WTC11 (cell line): ENCODE measurements around the gene RHOB. TPM values are rescaled to one million over a fixed set of nuclear protein-coding genes. Genes with fewer than 3 reads are reported as not detected.

Source experiments
- ATAC-seq: fragments of 200-7000 bp; cut with Tn5 transposase; 2 replicates; pipeline ENCODE4 v1.10.0; 2021; ENCODE audit warnings: mild to moderate bottlenecking, moderate library complexity
- CTCF ChIA-PET: fragments of 300-600 bp; sonication (Branson Sonifier 250); formaldehyde crosslinking; loops from one replicate; lab custom pipeline; 2021; ENCODE audit warnings: antibody characterized with exemption; lab: Charles Lee
- POLR2A ChIA-PET: fragments of 350-600 bp; sonication (Branson Sonifier 250); formaldehyde crosslinking; loops from one replicate; lab custom pipeline; 2021; ENCODE audit warnings: antibody characterized with exemption; lab: Charles Lee
- DNase-seq: peaks from one replicate; pipeline ENCODE4 v3.0.0; 2021; ENCODE audit warnings: low spot score
- H3K27ac Mint-ChIP-seq: 2 replicates; pipeline ENCODE4 v1.8.0; 2021; ENCODE audit warnings: mixed read lengths
- H3K27me3 Mint-ChIP-seq: 2 replicates; pipeline ENCODE4 v1.8.0; 2021; ENCODE audit warnings: low read depth, mild to moderate bottlenecking, moderate library complexity, mixed read lengths
- H3K36me3 Mint-ChIP-seq: 2 replicates; pipeline ENCODE4 v1.8.0; 2021; ENCODE audit warnings: mixed read lengths
- H3K4me1 Mint-ChIP-seq: 2 replicates; pipeline ENCODE4 v1.8.0; 2022; ENCODE audit warnings: mixed read lengths
- H3K4me3 Mint-ChIP-seq: 2 replicates; pipeline ENCODE4 v1.8.0; 2021; ENCODE audit warnings: mild to moderate bottlenecking, moderate library complexity, mixed read lengths
- H3K9me3 Mint-ChIP-seq: 2 replicates; pipeline ENCODE4 v1.8.0; 2021; ENCODE audit warnings: mixed read lengths
- E2F1 ChIP-seq: sonication (generic); formaldehyde crosslinking; IDR thresholded peaks from 2 replicates; pipeline ENCODE4 v1.8.0; 2022; ENCODE audit warnings: mild to moderate bottlenecking, missing genetic modification reagents
- E2F4 ChIP-seq: sonication (generic); formaldehyde crosslinking; IDR thresholded peaks from 2 replicates; pipeline ENCODE4 v1.8.1; 2022; ENCODE audit warnings: low read depth, mild to moderate bottlenecking, moderate library complexity, missing genetic modification reagents, borderline replicate concordance
- ELF4 ChIP-seq: sonication (generic); formaldehyde crosslinking; IDR thresholded peaks from 2 replicates; pipeline ENCODE4 v1.8.1; 2022; ENCODE audit warnings: low read depth, mild to moderate bottlenecking, moderate library complexity, missing genetic modification reagents
- ETV6 ChIP-seq: sonication (generic); formaldehyde crosslinking; IDR thresholded peaks from 2 replicates; pipeline ENCODE4 v1.8.1; 2022; ENCODE audit warnings: mild to moderate bottlenecking, missing genetic modification reagents
- FOXK1 ChIP-seq: sonication (generic); formaldehyde crosslinking; IDR thresholded peaks from 2 replicates; pipeline ENCODE4 v1.8.0; 2022; ENCODE audit warnings: mild to moderate bottlenecking, moderate library complexity, missing genetic modification reagents
- IRF2 ChIP-seq: sonication (generic); formaldehyde crosslinking; IDR thresholded peaks from 2 replicates; pipeline ENCODE4 v1.8.0; 2022; ENCODE audit warnings: low read depth, missing genetic modification reagents, borderline replicate concordance
- JUN ChIP-seq: sonication (generic); formaldehyde crosslinking; IDR thresholded peaks from 2 replicates; pipeline ENCODE4 v1.8.0; 2023; ENCODE audit warnings: mild to moderate bottlenecking, missing genetic modification reagents
- NFE2L1 ChIP-seq: sonication (generic); formaldehyde crosslinking; IDR thresholded peaks from 2 replicates; pipeline ENCODE4 v1.8.1; 2023; ENCODE audit warnings: missing genetic modification reagents
- NFYB ChIP-seq: sonication (generic); formaldehyde crosslinking; conservative IDR thresholded peaks from 2 replicates; pipeline ENCODE4 v1.8.0; 2022; ENCODE audit warnings: low read depth, missing genetic modification reagents
- NR1H2 ChIP-seq: sonication (generic); formaldehyde crosslinking; IDR thresholded peaks from 2 replicates; pipeline ENCODE4 v1.9.0; 2021; ENCODE audit warnings: mild to moderate bottlenecking, moderate library complexity, missing genetic modification reagents
- NR3C1 ChIP-seq: sonication (generic); formaldehyde crosslinking; conservative IDR thresholded peaks from 2 replicates; pipeline ENCODE4 v1.8.1; 2023; ENCODE audit warnings: low read depth, mild to moderate bottlenecking, missing genetic modification reagents
- SMAD4 ChIP-seq: sonication (generic); formaldehyde crosslinking; IDR thresholded peaks from 2 replicates; pipeline ENCODE4 v1.8.0; 2022; ENCODE audit warnings: mild to moderate bottlenecking, missing genetic modification reagents
- SOX15 ChIP-seq: fragments of 250-450 bp; sonication (Bioruptor Pico); IDR thresholded peaks from 2 replicates; pipeline ENCODE4 v1.9.0; 2021; ENCODE audit warnings: mild to moderate bottlenecking
- SP1 ChIP-seq: sonication (generic); formaldehyde crosslinking; conservative IDR thresholded peaks from 2 replicates; pipeline ENCODE4 v1.8.1; 2022; ENCODE audit warnings: missing genetic modification reagents
- TEAD4 ChIP-seq: sonication (generic); formaldehyde crosslinking; IDR thresholded peaks from 2 replicates; pipeline ENCODE4 v1.8.0; 2022; ENCODE audit warnings: mild to moderate bottlenecking, missing genetic modification reagents
- ZNF263 ChIP-seq: sonication (generic); formaldehyde crosslinking; IDR thresholded peaks from 2 replicates; pipeline ENCODE4 v1.8.1; 2022; ENCODE audit warnings: low read depth, mild to moderate bottlenecking, moderate library complexity, missing genetic modification reagents
- ZNF281 ChIP-seq: sonication (generic); formaldehyde crosslinking; IDR thresholded peaks from 2 replicates; pipeline ENCODE4 v1.8.0; 2023; ENCODE audit warnings: mild to moderate bottlenecking, missing genetic modification reagents
- ZNF396 ChIP-seq: fragments of 250-450 bp; sonication (Bioruptor Pico); IDR thresholded peaks from 2 replicates; pipeline ENCODE4 v1.8.0; 2021; ENCODE audit warnings: mild to moderate bottlenecking, moderate library complexity, borderline replicate concordance
- ZNF423 ChIP-seq: fragments of 250-450 bp; sonication (Bioruptor Pico); IDR thresholded peaks from 2 replicates; pipeline ENCODE4 v2.1.2; 2022; ENCODE audit warnings: mild to moderate bottlenecking, moderate library complexity
- ZNF425 ChIP-seq: fragments of 250-450 bp; sonication (Bioruptor Pico); conservative IDR thresholded peaks from 2 replicates; pipeline ENCODE4 v1.9.0; 2021; ENCODE audit warnings: mild to moderate bottlenecking
- ZNF671 ChIP-seq: fragments of 250-450 bp; sonication (Bioruptor Pico); IDR thresholded peaks from 2 replicates; pipeline ENCODE4 v1.8.0; 2021; ENCODE audit warnings: mild to moderate bottlenecking
- total RNA-seq: library from RNA; stranded (reverse); gene quantifications from 3 replicates; pipeline ENCODE4 v1.2.3, GENCODE V29; 2021

The RHOB gene
- total RNA-seq, 1 experiment from 2014 or later: 20.4 TPM

- Mint-ChIP-seq H3K9me3 (no peaks in the 10 kb centered on the region), H3K27me3 (no peaks in the 10 kb centered on the region; the same call in 1 of the 2 replicates), H3K27ac (no peak overlapping the region), H3K36me3 (no peaks in the 10 kb centered on the region), H3K4me3 (no peak overlapping the region), H3K4me1 (peaks cover 5% of the 10 kb centered on the region; the same call in 1 of the 2 replicates)
- DNase-seq: no peak
- no peak for ATAC-seq
- POLR2A ChIA-PET: interaction anchor here (2.5 kb wide), 1 partner anchor 26 kb away, joined by 10 read pairs; the partner anchor contains the start of gene RHOB
- no peak for TF ChIP-seq NFYB (CRISPR knock-in tag)
- TF ChIP-seq TEAD4 (CRISPR knock-in tag): no peak
- no peak for TF ChIP-seq ELF4 (CRISPR knock-in tag)
- no peak for TF ChIP-seq SMAD4
- no peak for TF ChIP-seq ZNF396 (CRISPR knock-in tag)
- no peak for TF ChIP-seq ZNF425 (CRISPR knock-in tag)
- TF ChIP-seq NR1H2: no peak
- no peak for TF ChIP-seq NFE2L1
- TF ChIP-seq JUN: no peak
- CTCF ChIA-PET: no interaction called here
Measured at GRCh38 chr2:20473128-20473527, 26.3 kb downstream of the RHOB start.

GRCh38 chr2:20474757-20475566 is 28.1 kb downstream of the RHOB start:
- Mint-ChIP-seq H3K4me3 (no peak overlapping the region), H3K27ac (no peak overlapping the region), H3K4me1 (peaks cover 5% of the 10 kb centered on the region; the same call in 1 of the 2 replicates), H3K36me3 (no peaks in the 10 kb centered on the region), H3K27me3 (no peaks in the 10 kb centered on the region; the same call in 1 of the 2 replicates), H3K9me3 (no peaks in the 10 kb centered on the region)
- ChIA-PET CTCF (no interaction called here), POLR2A (interaction anchor here (0.6 to 2.5 kb wide), 3 partner anchors 9 to 1487 kb away, joined by 3 to 10 read pairs (median 3); partner anchors contain the start of gene RHOB)
- DNase-seq (no peak), ATAC-seq (no peak)
- TF ChIP-seq ZNF263 (CRISPR knock-in tag) (no peak), E2F1 (CRISPR knock-in tag) (no peak)

GRCh38 chr2:20475567-20475952 is 28.7 kb downstream of the RHOB start:
- CTCF ChIA-PET: no interaction called here
- Mint-ChIP-seq H3K4me1 (peaks cover 5% of the 10 kb centered on the region; the same call in 1 of the 2 replicates), H3K36me3 (no peaks in the 10 kb centered on the region), H3K27ac (no peak overlapping the region), H3K4me3 (no peak overlapping the region), H3K27me3 (no peaks in the 10 kb centered on the region; the same call in 1 of the 2 replicates), H3K9me3 (no peaks in the 10 kb centered on the region)
- DNase-seq (no peak), ATAC-seq (no peak)
- POLR2A ChIA-PET: interaction anchor here (0.6 kb wide), 1 partner anchor 1487 kb away, joined by 3 read pairs; no protein-coding TSS in a partner anchor
- TF ChIP-seq ETV6 (CRISPR knock-in tag): no peak
- TF ChIP-seq E2F4: no peak
- TF ChIP-seq NR1H2: no peak
- no peak for TF ChIP-seq E2F1 (CRISPR knock-in tag)
- no peak for TF ChIP-seq ZNF423 (CRISPR knock-in tag)
- TF ChIP-seq IRF2 (CRISPR knock-in tag): no peak
- TF ChIP-seq NR3C1 (CRISPR knock-in tag): no peak
- TF ChIP-seq ZNF671 (CRISPR knock-in tag): no peak
- no peak for TF ChIP-seq ZNF281 (CRISPR knock-in tag)
- TF ChIP-seq SP1 (CRISPR knock-in tag): no peak
- TF ChIP-seq SOX15 (CRISPR knock-in tag): no peak
- TF ChIP-seq FOXK1 (CRISPR knock-in tag): no peak
